Ureter (tissue), 1 donor: ENCODE data around the gene ARHGEF39. TPM values are rescaled to one million over a fixed set of nuclear protein-coding genes. Genes with fewer than 3 reads are reported as not detected.

ENCODE experiments used
- DNase-seq: peaks from one replicate; pipeline ENCODE4 v3.0.0-alpha.2; 2020; ENCODE audit warnings: low spot score
- total RNA-seq: library from RNA; stranded (reverse); gene quantifications from one replicate; pipeline ENCODE4 v1.2.4, GENCODE V29; 2023
- donor health status: DM: yes; HTN: yes; CAD: no.

ARHGEF39 gene
- total RNA-seq, 1 donor from 2014 or later, result 1.0 TPM

DNA sequence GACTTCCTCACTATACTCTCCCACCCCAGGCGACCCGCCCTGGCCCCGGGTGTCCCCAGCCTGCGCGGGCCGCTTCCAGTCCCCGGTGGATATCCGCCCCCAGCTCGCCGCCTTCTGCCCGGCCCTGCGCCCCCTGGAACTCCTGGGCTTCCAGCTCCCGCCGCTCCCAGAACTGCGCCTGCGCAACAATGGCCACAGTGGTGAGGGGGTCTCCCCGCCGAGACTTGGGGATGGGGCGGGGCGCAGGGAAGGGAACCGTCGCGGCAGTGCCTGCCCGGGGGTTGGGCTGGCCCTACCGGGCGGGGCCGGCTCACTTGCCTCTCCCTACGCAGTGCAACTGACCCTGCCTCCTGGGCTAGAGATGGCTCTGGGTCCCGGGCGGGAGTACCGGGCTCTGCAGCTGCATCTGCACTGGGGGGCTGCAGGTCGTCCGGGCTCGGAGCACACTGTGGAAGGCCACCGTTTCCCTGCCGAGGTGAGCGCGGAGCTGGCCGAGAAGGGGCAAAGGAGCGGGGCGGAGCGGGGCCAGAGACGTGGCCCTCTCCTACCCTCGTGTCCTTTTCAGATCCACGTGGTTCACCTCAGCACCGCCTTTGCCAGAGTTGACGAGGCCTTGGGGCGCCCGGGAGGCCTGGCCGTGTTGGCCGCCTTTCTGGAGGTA is 10.9 kb upstream of the ARHGEF39 start:
- DNase-seq, result no peak

DNA sequence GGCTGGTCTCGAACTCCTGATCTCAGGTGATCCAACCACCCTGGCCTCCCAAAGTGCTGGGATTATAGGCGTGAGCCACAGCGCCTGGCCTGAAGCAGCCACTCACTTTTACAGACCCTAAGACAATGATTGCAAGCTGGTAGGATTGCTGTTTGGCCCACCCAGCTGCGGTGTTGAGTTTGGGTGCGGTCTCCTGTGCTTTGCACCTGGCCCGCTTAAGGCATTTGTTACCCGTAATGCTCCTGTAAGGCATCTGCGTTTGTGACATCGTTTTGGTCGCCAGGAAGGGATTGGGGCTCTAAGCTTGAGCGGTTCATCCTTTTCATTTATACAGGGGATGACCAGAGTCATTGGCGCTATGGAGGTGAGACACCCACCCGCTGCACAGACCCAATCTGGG is 10.2 kb upstream of the ARHGEF39 start:
- no peak for DNase-seq

DNA sequence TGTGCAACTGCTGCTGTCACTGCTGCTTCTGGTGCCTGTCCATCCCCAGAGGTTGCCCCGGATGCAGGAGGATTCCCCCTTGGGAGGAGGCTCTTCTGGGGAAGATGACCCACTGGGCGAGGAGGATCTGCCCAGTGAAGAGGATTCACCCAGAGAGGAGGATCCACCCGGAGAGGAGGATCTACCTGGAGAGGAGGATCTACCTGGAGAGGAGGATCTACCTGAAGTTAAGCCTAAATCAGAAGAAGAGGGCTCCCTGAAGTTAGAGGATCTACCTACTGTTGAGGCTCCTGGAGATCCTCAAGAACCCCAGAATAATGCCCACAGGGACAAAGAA is 9.0 kb upstream of the ARHGEF39 start:
- no peak for DNase-seq

DNA sequence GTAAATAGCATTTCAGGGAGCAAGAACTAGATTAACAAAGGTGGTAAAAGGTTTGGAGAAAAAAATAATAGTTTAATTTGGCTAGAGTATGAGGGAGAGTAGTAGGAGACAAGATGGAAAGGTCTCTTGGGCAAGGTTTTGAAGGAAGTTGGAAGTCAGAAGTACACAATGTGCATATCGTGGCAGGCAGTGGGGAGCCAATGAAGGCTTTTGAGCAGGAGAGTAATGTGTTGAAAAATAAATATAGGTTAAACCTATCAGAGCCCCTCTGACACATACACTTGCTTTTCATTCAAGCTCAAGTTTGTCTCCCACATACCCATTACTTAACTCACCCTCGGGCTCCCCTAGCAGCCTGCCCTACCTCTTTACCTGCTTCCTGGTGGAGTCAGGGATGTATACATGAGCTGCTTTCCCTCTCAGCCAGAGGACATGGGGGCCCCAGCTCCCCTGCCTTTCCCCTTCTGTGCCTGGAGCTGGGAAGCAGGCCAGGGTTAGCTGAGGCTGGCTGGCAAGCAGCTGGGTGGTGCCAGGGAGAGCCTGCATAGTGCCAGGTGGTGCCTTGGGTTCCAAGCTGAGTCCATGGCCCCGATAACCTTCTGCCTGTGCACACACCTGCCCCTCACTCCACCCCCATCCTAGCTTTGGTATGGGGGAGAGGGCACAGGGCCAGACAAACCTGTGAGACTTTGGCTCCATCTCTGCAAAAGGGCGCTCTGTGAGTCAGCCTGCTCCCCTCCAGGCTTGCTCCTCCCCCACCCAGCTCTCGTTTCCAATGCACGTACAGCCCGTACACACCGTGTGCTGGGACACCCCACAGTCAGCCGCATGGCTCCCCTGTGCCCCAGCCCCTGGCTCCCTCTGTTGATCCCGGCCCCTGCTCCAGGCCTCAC is 8.4 kb upstream of the ARHGEF39 start, which contains the start of gene CA9:
Gene CA9 (plus strand): TSS at position 797 of the 893 bp plus-strand sequence. CDS start 32 bp downstream, at position 829.
- no peak for DNase-seq

DNA sequence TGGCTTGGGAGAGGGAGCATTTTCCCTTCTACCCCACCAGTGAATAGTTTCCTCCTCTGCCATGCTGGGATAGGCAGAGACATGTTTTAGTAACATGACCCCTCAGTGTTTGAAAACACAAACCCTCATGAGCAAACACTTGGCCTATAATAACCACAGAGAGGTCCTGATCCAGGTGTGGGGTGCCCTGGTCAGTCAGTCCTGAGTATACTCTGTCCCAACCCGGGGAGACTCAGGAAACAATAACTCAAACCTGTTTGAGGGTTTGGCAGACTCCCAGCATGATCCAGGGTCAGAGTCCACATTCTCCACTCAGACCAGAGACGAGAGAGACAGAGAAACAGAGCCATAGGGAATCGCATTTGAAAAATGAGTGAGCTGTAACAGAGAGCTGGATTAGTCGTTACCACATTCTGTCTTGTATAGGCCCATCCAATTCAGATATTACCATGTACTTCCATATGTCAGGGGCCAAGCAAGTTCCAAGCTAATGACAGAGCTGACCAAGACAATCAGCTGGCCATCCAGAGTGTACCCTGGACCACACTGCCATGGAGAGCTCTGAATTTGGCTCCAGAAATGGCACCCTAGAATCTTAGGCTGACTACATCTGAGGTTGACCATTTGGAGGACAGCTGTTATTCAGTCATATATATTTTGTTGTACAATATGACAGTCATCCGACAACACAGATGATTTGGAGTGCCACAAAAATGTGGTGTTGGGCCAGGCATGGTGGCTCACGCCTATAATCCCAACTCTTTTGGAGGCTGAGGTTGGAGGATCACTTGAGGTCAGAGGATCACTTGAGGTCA is 4.5 kb upstream of the ARHGEF39 start:
- no peak for DNase-seq

DNA sequence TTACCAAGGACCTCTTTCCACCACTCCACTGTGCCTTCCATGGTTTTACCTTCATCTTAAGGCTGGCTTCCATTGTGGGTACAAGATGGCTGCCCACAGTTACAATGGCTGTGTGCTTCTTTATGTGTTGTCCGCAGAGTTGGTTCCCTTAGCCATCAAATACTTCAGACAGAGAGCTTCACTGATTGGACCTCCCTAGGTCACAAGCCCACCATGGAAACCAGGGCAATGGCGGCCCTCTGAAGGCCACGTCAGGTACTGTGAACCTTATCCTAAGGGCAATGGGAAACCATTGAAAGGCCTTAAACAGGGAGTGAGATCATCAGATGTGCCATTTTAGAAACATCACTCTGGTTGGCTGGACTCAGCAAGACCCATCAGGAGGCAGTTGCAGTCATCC is 2.9 kb upstream of the ARHGEF39 start:
- DNase-seq, result no peak

DNA sequence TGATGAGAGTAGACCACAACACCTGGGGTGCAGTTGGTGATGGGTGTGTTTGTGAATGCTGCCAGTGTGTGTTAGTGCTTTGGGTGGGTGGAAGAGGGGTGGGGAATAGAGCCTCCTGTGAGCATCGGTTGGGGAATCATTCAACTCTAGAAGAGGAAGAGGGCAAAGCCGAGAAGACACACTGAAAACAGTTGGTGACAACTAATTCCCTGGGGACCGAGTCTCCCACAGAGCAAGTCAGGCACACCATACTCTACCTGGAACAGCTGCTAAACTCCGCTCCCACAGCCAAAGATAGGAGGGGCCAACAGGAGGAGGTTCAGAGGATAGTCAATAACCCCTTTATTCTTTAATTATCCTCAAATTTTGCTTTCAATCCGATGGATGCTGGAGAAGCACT is 1.6 kb upstream of the ARHGEF39 start:
- no peak for DNase-seq

DNA sequence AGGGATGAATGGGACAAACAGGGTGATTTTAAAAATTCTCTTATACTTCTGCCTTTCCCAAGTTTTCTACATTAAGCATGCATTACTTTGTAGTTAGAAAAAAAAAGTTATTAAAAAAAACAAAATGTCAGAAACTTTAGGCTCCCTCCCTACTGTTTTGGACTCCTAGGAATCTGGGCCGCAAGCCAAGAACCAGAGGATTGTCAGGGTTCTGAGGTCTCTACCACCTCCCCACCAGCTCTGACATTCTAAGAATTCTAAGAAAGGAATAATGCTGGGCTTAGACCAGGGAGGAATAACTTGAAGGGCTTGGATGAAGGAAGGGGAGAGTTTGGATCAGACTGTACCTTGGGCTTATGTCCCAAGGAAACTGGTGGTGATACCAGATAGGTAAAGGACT is 1.1 kb upstream of the ARHGEF39 start:
- no peak for DNase-seq

DNA sequence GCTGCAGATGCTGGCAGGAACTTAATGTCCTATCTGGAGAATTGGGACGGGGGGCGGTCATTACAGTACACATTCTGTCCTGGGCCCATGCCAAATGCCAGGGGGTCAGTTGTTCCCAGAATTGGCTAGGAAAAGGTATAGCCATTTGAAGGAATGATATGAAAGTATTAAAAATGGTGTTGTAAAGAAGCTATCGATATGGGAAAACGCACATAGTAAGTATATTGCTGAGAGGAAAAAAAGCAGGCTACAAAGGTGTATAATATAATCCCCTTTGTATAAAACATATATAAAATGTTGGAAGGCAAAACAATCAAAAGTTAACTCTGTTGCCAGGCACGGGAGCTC is 450 bp upstream of the ARHGEF39 start:
- DNase-seq, result no peak

DNA sequence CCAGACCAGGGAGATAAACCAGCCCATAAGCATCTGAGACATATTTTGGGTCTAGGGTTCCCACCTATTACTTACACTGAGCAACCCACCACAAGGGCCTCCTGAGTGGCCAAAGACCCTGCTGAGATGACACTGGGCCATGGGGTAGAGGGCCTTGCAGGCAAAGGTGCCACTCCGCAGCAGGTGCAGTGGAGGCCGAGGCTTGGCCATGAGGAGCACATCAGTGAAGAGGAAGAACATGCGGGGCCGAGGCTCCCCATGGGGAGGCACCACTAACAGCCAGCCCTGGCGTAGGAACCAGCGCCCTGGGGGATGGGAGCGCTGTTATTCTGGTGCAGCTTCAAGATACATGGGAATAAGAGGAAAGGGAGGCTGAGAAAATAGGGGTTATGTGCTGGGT is 2.6 kb downstream of the ARHGEF39 start:
- DNase-seq, result no peak

DNA sequence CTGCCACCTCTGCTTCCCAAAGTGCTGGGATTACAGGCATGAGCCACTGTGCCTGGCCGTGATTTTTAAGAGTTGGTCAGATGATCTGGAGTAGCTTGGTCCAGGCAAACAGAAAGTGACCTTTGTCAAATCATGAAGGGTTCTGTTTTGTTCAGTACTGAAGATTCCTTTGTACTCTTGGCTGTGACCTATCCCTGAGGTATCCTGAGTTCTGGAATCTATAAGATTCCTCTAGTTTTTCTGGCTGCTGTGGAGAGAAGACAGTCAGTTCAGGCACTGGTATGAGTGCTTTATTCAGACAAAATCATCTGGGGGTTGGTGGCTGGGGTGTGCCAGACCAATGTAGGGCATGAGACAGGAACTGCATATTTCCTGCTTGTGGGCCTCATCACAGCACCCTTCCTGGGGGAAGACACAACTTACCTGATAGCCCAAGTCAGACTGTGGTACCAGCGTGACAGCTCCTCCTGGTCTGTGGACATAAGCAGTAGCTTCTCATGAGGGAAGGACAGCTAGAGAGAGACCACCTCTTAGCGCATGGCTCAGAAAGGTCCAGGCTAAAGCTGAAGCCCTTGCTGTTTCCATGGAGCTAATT is 3.1 kb downstream of the ARHGEF39 start:
- DNase-seq, result no peak

DNA sequence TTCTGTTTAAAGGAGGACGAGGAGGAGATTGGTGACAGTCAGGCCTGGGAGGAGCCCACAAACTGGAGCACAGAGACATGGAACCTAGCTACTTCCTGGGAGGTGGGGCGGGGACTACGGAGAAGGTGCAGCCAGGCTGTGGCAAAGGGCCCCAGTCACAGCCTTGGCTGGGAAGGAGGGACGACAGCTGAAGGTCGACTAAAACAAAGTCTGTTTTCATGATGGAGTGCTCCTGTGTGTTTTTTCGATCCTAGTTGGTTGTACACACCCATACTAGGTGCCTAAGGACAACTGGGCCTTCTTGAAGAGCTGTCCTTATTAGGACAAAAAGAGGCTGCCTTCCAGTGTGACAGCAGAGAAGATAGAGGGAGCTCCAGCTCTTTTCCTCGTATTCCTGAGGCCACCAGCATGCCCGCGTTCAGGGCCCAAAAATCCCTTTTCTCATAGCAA is 4.0 kb downstream of the ARHGEF39 start:
- no peak for DNase-seq

DNA sequence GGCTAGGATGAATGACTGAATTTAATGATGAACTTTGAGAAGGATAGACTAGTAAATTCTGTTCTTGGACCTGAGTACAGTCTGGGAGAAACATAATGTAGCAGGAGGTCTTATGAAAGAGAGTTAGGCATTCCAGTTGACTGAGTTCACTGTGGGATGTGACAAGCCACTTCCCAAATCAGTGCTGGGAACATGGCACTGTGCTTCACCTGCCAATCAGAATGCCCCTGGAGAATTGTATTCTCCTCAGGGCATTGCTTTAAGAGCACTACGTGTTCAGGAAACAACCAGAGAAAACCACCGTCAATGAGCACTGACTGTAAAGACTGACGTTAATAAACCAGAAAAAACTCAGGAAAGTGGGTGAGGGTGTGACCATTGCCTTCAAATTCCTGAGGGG is 5.7 kb downstream of the ARHGEF39 start:
- no peak for DNase-seq

DNA sequence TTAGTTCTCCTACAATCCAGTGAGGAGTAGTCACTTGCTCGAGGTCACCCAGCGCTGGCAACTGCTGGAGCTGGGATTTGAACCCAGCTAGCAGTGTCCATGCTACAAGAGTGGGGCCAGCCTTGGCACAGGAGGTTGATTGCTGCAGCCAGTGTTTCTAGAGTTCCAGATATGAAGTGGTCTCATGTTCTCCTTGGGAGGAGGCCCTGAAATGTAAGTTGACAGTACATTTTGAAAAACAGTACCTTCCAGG is 6.1 kb downstream of the ARHGEF39 start:
- DNase-seq, result no peak

DNA sequence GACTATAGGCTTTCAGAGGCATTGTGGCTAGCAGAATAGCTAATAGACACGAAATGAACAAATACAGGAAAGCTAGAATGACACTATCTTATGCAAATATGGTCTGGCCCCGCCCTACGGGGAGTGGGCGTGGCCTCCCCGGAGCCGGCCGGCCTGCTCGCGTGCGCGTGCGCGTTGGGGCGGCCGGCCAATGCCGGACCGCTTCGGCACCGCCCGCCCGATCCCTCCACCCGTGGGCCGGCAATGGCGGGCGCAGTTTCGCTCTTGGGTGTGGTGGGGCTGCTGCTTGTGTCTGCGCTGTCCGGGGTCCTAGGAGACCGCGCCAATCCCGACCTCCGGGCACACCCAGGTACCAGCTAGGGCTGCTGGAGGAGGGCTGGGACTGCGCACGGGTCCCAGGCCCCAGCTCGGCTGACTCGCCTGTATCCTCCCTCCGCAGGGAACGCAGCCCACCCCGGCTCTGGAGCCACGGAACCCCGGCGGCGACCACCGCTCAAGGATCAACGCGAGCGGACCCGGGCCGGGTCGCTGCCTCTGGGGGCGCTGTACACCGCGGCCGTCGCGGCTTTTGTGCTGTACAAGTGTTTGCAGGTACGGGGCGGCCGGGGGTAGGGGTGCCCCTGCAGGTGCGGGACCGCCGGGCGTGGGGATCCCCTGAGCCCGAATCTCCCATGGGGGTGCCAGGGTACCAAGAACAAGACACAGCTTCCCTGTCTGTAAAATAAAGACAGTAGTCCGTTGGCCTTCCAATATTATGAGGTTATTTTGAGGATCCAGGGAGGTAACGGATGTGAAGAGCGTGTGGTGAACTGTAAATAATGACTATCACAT is 6.6 kb downstream of the ARHGEF39 start, which contains the start of gene CCDC107:
Gene CCDC107 (plus strand): TSS at position 156 of the 831 bp plus-strand sequence. CDS start 88 bp downstream, at position 244.
- DNase-seq, result peak; percentile 84

DNA sequence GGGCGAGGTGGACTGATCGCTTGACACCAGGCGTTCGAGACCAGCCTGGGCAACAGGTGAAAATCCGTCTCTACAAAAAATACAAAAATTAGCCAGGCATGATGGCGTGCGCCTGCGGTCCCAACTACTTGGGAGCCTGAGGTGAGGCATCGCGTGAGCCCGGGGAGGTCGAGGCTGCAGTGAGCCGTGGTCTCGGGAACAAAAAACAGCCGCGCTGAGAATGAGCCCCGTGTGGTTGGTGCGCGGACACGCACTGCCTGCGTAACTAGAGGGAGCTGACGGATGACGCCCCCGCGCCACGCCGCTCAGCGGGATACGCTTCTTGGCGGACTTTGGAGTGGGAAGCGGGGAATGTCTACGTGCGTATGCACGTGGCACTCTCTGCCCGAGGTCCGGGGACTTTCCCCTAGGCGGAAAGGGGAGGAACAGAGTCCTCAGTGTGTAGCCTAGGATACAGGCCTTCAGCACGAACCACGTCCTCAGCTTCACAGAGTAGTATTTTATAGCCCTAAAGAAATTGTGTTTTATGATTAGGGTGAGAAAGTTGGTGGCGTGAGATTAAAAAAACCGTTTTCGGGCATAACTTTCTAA is 7.4 kb downstream of the ARHGEF39 start, which contains the start of gene RMRP:
Gene RMRP (minus strand): TSS at position 474 of the 591 bp plus-strand sequence.
- DNase-seq, result peak; percentile 96

DNA sequence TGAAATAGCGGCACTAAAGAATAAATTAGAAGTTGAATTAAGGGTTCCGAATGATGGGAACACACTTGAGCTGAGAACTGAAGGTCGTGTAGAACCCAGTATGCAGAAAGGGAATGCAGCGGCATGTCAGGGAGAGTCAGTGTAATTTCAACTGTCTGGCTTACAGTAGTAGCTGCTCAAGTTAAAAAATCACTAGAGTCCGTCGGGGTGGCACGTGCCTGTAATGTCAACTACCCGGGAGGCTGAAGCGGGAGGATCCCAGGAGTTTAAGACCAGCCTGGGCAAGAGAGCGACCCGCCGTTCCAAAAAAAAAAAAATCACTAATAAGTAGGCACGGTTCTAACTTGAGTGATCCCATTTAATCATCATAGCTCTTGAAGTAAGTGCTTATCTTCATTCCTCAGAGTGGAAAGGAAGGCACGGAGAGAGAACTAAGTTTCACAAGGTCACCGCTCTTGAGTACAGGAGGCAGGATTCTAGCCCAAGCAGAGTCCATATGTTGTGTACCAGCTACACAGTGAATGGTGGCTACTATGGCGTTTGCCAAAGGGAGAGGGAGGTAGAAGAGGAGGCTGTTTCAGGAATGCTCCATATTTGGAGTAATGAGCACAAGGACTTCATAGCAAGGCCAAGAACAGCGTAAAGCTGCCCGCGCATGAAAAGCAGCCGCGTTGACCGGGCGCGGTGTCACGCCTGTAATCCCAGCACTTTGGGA is 8.0 kb downstream of the ARHGEF39 start:
- DNase-seq, result no peak

DNA sequence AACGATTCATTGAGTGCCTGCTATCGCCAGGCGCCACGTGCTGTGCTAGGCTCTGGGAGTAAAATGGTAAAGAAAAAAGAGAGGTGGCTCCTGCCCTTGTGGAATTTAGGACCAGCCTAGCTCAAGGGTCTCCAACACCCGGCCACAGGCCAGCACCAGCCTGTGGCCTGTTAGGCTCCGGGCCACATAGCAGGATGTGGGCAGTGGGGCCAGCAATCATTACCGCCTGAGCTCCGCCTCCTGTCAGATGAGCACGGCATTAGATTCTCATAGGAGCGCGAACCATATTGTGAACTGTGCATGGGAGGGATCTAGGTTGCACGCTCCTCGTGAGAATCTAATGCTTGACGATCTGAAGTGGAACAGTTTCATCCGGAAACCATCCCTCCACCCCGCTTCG is 8.6 kb downstream of the ARHGEF39 start:
- DNase-seq, result no peak

DNA sequence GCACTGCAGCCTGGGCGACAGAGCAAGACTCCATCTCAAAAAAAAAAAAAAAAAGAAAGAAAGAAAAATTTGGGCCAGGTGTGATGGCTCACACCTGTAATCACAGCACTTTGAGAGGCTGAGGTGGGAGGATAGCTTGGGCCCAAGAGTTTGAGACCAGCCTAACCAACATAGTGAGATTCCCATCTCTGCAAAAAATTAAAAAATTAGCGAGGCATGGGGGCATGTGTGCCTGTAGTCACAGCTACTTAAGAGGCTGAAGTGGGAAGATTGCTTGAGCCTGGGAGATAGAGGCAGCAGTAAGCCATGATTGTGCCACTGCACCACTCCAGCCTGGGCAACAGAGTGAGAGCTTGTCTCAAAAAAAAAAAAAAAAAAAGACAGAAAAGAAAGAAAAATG is 11.4 kb downstream of the ARHGEF39 start:
- DNase-seq, result no peak

DNA sequence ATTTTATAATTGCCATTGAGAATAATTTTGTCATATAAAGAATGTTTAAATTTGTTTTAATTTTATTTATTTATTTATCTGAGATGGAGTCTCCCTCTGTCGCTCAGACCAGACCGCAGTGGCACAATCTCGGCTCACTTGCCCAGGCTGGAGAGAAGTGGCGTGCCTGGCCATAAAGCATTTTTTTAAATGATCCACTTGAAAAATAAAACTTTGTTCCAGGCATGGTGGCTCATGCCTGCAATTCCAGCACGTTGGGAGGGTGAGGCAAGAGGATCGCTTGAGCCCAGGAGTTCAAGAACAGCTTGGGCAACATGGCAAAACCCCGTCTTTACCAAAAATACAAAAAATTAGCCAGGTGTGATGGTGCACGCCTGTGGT is 12.2 kb downstream of the ARHGEF39 start:
- DNase-seq, result no peak
